HG03558 (cell line): ENCODE results near the gene SERPINI1.

Source experiments
- ATAC-seq: cut with Tn5 transposase; IDR thresholded peaks from one replicate; pipeline ENCODE4 v1.9.1; 2021; ENCODE audit warnings: moderate number of reproducible peaks; ENCODE audit not compliant: unreplicated experiment; ENCODE audit errors: extremely low read depth

The SERPINI1 gene

GRCh38 chr3:167839460-167840134 is 104.1 kb downstream of the SERPINI1 start:
- no peak for ATAC-seq

- ATAC-seq, result no peak
Observed at GRCh38 chr3:167840247-167840646, 104.7 kb downstream of the SERPINI1 start.

- no peak for ATAC-seq
Observed at GRCh38 chr3:167843481-167843880, 108.0 kb downstream of the SERPINI1 start.

GRCh38 chr3:167843886-167844285 is 108.4 kb downstream of the SERPINI1 start:
- no peak for ATAC-seq

DNA sequence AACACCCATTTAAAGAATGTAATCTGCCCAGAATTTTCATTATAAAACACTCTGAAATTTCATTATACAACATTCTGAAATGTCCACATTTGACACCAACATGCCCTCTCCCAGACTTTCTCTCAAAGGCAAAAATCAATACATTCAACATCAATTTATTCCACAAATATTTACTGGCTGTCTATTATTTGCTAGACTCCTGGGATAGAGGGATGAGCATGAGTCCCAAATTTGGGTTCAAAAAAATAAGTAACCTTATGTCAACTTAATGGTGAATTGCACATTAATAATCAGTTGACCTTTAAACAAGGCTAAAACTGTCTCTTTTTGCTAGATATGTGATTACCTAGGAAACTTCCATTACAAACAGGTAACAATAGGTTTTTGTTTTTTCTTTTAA is 109.0 kb downstream of the SERPINI1 start:
- ATAC-seq, result no peak

- ATAC-seq, result no peak
Observed at GRCh38 chr3:167851171-167851570, 115.7 kb downstream of the SERPINI1 start.

DNA sequence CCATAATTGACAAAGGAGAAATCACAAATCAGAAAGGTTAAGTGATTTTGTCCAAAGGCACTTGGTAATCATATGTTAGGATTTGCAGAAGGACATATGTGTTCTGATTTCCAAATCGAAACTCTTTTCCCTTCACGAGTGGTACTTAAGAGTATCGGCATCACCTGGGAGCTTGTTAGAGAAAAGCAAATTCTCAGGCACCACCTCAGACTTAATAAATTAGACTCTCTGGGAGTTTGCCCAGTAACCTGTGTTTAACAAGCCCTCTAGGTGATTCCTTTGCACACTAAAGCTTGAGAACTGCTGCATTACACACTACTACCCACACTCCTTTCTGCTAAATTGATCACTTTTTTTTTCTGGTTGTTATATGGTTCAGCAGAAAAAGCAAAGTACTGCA is 116.2 kb downstream of the SERPINI1 start:
- ATAC-seq, result no peak

- no peak for ATAC-seq
Observed at GRCh38 chr3:167852216-167852615, 116.7 kb downstream of the SERPINI1 start.

DNA sequence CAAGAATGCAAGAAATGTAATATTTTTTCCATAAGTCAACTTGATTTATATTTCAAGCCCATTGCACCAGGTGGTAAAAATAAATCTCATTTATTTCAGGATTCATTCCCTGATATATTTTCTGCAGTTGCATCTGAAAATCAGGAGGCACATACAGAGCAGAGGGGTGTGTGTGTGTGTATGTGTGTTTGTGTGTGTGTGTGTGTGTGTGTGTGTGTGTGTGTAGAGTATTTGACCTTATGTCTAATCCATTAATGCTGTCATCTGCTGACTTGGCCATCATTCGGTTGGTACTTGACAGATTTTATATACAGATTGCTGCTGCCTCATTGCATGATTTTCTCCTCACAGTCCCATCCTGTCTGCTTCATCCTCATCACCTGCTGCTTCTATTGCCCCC is 118.5 kb downstream of the SERPINI1 start:
- no peak for ATAC-seq

- ATAC-seq, result no peak
Observed at GRCh38 chr3:167854846-167855245, 119.3 kb downstream of the SERPINI1 start.

DNA sequence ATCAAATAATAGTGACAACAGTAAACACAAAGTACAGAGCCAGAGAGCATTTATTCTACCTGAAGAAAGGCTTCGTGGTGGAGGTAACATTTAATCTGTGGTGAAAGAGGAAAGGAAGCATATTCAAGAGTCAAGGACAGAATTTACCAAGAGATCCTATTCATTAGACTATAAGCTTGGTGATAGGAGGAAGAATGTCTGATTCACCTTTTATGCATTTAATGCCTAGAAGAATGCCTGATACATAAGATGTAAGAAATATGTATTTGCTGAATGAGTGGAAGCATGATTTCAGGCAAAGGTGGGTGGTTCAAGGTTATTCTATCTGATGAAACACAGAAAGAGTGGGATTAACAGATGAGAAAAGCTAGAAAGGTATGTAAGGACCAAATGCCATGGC is 119.8 kb downstream of the SERPINI1 start:
- ATAC-seq, result no peak

- no peak for ATAC-seq
Observed at GRCh38 chr3:167858865-167859264, 123.3 kb downstream of the SERPINI1 start.

GRCh38 chr3:167859610-167860009 is 124.1 kb downstream of the SERPINI1 start:
- no peak for ATAC-seq

DNA sequence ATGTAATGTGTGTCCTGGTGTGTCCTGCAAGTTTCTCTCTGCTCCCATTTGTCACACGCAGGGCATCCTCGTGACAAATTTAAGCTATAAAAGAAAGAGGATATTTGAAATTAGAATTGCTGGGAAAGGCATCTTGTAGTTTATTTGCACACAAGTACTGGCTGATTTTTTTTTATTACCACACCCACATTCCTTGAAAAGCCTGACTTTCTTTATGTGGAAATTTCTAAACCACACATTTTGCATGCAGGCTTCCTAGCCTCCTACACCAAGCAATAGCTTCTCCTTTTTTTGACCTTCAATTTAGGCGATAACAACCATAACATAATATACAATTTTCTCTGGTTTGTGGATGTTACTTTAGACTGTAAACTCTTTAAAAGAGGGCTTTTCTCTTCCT is 126.1 kb downstream of the SERPINI1 start:
- no peak for ATAC-seq

DNA sequence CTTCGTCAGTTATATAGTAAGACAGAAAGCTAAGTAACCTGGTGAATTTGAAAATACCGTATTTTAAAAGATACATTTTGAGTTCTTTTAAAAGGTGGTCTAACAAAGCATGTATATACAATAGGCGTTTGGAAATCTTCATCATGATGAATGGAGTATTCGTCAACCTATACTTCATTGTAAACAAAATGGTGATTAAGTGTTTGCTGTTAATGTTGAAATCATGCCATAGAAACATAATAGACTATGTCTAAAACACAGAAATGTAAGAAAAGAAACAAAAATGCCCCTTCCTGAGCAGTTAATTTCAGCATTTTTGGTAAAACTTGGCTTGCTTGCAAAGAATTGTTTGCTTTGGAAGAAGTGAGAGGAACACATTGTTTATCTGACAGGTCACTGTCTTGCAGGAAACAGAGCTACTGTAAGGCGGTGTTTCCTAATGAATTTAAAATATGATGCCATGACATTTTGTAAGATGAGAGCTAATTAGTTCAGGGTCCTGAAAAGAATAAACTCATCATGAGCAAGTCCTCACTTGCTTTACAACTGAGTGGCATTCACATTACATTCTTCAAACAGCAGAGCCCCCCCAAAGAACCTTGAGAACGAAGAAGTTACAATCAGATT is 126.7 kb downstream of the SERPINI1 start:
- ATAC-seq, result no peak

DNA sequence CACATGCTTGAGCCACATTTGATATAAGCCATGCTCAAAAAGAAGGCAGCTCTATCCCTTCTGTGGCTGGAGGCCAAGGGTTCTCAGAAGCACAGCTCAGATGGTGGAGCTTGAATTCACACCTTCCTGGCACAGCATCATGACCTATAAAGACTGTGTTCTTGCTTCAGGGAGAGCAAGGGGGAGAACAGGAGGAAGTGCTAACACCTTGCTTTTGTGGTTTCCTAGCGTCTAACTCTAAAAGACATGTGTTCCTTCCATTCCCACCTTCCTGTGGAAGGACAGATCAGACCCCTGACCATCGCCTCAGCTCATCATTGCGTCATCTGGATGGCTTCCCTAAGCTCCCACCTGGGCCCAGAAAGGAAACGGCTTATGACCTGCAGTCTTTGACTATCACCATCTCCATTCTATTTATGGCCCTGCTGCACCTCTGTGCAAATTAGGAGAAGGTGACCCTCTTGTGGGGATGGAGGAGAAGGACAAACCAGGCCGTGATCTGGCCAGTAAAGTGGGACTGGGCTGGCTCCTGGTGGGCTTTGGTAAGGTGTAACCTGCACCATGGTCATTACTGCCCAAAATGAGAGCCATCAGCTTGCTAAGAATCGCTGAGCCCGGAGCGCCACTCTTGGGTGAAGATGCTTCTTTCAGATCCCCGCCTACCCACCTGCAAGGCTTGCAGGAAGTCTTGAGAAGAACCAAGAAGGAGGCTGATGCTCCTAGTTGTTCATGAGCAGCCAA is 128.5 kb downstream of the SERPINI1 start:
- no peak for ATAC-seq

- no peak for ATAC-seq
Observed at GRCh38 chr3:167864552-167864874, 129.0 kb downstream of the SERPINI1 start.

DNA sequence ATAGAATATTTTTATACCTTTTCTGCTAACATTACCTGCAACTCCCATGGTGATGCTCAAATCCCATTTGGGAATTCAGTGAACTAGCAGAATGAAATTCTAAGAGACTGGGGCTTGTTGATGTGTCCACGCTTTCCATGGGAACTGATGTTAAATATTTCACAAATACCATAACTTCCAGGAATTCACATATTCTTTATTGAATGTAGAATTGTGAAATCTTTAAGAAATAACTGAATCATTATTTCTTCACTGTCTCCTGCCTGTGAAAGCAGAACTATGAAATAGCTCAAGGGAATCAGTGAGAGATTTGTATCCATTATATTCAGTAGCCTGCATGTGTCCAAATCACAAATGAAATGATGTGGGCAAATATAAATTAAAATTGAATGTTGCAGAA is 130.8 kb downstream of the SERPINI1 start:
- no peak for ATAC-seq

DNA sequence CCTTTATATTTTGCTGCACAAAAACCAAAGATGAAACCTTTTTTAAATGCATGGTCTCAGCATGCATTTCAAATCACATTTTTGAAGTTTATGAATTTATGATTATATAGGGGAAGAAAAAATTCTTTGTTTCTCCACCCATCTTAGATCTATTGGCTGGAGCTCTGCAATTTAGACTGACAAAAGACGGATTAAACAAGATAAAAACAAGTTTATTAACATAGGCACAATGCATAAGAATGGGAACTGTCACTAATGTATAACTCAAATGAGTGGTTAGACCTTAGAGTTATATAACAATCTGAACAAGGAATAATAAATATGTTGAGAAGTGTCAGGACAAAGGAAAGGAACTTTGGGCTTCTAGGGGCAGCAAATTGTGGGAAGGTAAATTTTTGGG is 132.5 kb downstream of the SERPINI1 start:
- ATAC-seq, result no peak

- ATAC-seq, result no peak
Observed at GRCh38 chr3:167870181-167870580, 134.7 kb downstream of the SERPINI1 start.

DNA sequence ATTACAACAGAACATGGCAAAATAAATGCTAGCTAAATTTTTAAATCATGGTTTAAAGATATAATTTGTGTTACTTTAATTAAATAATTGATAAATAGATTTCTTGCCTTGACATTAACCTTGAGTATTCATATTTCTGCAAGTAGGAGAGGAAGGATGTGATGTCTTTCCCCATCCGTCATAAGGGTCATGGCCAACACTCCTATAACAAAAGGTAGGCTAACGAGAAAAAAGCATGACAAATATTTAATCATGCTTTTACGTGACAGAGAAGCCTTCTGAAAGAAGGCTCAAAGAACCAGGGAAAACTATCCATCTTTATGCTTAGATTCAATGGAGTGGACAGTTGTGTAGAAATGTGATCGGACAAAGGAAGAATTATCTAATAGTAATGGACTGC is 135.2 kb downstream of the SERPINI1 start:
- ATAC-seq, result no peak

DNA sequence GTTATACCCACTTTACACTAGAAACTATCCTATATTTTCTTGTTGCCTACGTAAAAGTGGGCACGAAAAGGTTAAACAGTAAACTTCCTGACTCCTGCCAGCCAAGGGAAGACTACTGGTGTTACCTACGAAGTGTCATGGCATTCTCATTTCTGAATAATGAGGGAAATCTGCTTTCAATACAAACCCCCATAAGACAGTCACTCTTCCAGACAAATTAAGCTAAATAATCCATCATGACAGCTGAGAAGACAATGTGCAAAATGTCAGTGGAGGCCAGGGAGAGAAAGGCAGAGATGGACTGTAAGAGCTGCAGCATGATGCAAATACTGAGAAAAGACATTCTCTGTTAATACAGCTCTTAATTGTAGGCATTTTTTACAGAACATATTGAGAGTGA is 136.5 kb downstream of the SERPINI1 start:
- ATAC-seq, result no peak
